Caco-2 (cell line): Measurements from ENCODE around the gene COL5A1. TPM values are rescaled to one million over a fixed set of nuclear protein-coding genes. Genes with fewer than 3 reads are reported as not detected.

ENCODE experiments used
- BruUV-seq: library from RNA; stranded (reverse); fragments of 400-500 nt; replicated peaks from 2 replicates; lab custom pipeline; 2021; lab: Mats Ljungman, UMichigan
- CTCF ChIA-PET: fragments of 300-600 bp; sonication (Branson Sonifier 250); formaldehyde crosslinking; loops from one replicate; lab custom pipeline; 2022; ENCODE audit warnings: antibody characterized with exemption; lab: Charles Lee
- POLR2A ChIA-PET: fragments of 300-600 bp; sonication (Branson Sonifier 250); formaldehyde crosslinking; loops from one replicate; lab custom pipeline; 2022; ENCODE audit warnings: antibody characterized with exemption; lab: Charles Lee
- DNase-seq, 2 experiments: peaks; one replicate each; pipeline versions ENCODE4 v3.0.0 to v3.0.0-alpha.2; 2020 to 2022
- H3K27me3 ChIP-seq: replicated peaks from 2 replicates; pipeline ENCODE4 v1.6.0; 2011; ENCODE audit warnings: low read length; ENCODE audit not compliant: control insufficient read depth, insufficient read depth
- H3K36me3 ChIP-seq: 2 replicates; pipeline ENCODE4 v1.5.1; 2011; ENCODE audit warnings: low read length; ENCODE audit not compliant: control insufficient read depth, insufficient read depth
- H3K4me1 ChIP-seq: fragments of 250-450 bp; sonication (Bioruptor Pico); 2 replicates; pipeline ENCODE4 v1.5.1; 2020; ENCODE audit warnings: mild to moderate bottlenecking
- H3K4me3 ChIP-seq: 2 replicates; pipeline ENCODE4 v1.5.1; 2011; ENCODE audit warnings: low read depth, mild to moderate bottlenecking, control low read depth, low read length
- H3K9me3 ChIP-seq: fragments of 250-450 bp; sonication (Bioruptor Pico); 2 replicates; pipeline ENCODE4 v1.5.1; 2020; ENCODE audit warnings: mild to moderate bottlenecking, moderate library complexity
- H3K27ac Mint-ChIP-seq: one replicate; pipeline ENCODE4 v1.8.0; 2022; ENCODE audit warnings: mixed read lengths; ENCODE audit not compliant: unreplicated experiment
- H3K27me3 Mint-ChIP-seq: one replicate; pipeline ENCODE4 v1.8.0; 2022; ENCODE audit warnings: mixed read lengths; ENCODE audit not compliant: insufficient read depth, unreplicated experiment
- H3K36me3 Mint-ChIP-seq: one replicate; pipeline ENCODE4 v1.8.0; 2022; ENCODE audit warnings: mild to moderate bottlenecking, mixed read lengths; ENCODE audit not compliant: insufficient read depth, unreplicated experiment
- H3K4me1 Mint-ChIP-seq: one replicate; pipeline ENCODE4 v1.8.0; 2022; ENCODE audit warnings: low read depth, mixed read lengths; ENCODE audit not compliant: unreplicated experiment
- H3K4me3 Mint-ChIP-seq: one replicate; pipeline ENCODE4 v1.8.0; 2022; ENCODE audit warnings: mild to moderate bottlenecking, moderate library complexity, mixed read lengths; ENCODE audit not compliant: unreplicated experiment
- H3K9me3 Mint-ChIP-seq: one replicate; pipeline ENCODE4 v1.8.0; 2022; ENCODE audit warnings: mixed read lengths; ENCODE audit not compliant: unreplicated experiment
- intact Hi-C: fragments of 100-400 bp; cut with micrococcal nuclease; formaldehyde crosslinking; loops from one replicate; pipeline ENCODE4 v1.10.0; 2022; ENCODE audit not compliant: unreplicated experiment
- total RNA-seq: library from RNA; stranded (reverse); gene quantifications from 2 replicates; pipeline ENCODE4 v1.2.3, GENCODE V29; 2022
- TF ChIP-seq, protein P1 (sequence below), 2 experiments: fragments of 200-600 bp in 1 of 2; IDR thresholded peaks; 1 replicate in 1 of 2; 2 replicates in 1 of 2; pipeline versions ENCODE4 v1.5.1 to v1.8.0; 2011 to 2022; ENCODE audit warnings: antibody characterized with exemption in 1 of 2, control low read depth in 1 of 2, inconsistent platforms in 1 of 2, low read depth in 1 of 2, low read length in 1 of 2, mild to moderate bottlenecking in 1 of 2, moderate library complexity in 1 of 2; ENCODE audit not compliant: insufficient read depth in 1 of 2, severe bottlenecking in 1 of 2, unreplicated experiment in 1 of 2

COL5A1 gene
- total RNA-seq, 1 experiment from 2014 or later: 4.8 TPM

DNA sequence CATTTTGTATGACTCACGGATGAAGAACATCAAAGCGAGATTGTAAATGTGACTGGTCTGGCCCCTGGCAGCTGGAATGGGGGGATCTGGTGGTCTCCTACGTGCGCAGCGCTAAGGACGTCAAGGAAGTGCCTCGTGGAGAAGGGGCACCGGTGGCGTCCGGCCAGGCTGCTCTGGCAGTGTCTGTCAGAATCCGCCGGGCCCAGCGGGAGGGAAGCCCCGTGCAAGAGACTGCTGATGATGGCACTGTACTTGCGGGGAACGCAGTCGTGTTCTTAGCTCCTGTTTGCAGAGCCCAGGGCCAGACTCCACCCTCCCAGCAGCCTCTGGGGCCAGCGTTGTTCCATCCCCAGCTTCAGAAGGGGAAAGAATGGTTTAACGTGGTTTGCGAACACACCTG is 75.5 kb downstream of the COL5A1 start:
- no peaks in the 10 kb centered on the region for H3K27me3 ChIP-seq
- BruUV-seq: no TSS peak
- TF ChIP-seq, protein P1, sequence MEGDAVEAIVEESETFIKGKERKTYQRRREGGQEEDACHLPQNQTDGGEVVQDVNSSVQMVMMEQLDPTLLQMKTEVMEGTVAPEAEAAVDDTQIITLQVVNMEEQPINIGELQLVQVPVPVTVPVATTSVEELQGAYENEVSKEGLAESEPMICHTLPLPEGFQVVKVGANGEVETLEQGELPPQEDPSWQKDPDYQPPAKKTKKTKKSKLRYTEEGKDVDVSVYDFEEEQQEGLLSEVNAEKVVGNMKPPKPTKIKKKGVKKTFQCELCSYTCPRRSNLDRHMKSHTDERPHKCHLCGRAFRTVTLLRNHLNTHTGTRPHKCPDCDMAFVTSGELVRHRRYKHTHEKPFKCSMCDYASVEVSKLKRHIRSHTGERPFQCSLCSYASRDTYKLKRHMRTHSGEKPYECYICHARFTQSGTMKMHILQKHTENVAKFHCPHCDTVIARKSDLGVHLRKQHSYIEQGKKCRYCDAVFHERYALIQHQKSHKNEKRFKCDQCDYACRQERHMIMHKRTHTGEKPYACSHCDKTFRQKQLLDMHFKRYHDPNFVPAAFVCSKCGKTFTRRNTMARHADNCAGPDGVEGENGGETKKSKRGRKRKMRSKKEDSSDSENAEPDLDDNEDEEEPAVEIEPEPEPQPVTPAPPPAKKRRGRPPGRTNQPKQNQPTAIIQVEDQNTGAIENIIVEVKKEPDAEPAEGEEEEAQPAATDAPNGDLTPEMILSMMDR (IDR thresholded peaks at IDR 0.05; ENCODE audit: insufficient read depth in 1 of 2, low read depth in 1 of 2, low read length in 1 of 2, severe bottlenecking in 1 of 2, unreplicated experiment in 1 of 2): no peak
- no peaks in the 10 kb centered on the region for H3K9me3 ChIP-seq
- Mint-ChIP-seq H3K27ac (no peak overlapping the region), H3K4me1 (no peaks in the 10 kb centered on the region), H3K36me3 (peaks cover 12% of the 10 kb centered on the region), H3K9me3 (peaks cover 14% of the 10 kb centered on the region), H3K4me3 (no peak overlapping the region), H3K27me3 (no peaks in the 10 kb centered on the region)
- intact Hi-C loops: no loop called here
- no peak overlapping the region for H3K4me3 ChIP-seq
- POLR2A ChIA-PET: no interaction called here
- CTCF ChIA-PET: interaction anchor here (0.6 kb wide), 1 partner anchor 22 kb away, joined by 3 read pairs; no protein-coding TSS in a partner anchor
- DNase-seq: no peak
- H3K4me1 ChIP-seq: peaks cover 6% of the 10 kb centered on the region; the same call in 1 of the 2 replicates
- H3K36me3 ChIP-seq: no peaks in the 10 kb centered on the region

DNA sequence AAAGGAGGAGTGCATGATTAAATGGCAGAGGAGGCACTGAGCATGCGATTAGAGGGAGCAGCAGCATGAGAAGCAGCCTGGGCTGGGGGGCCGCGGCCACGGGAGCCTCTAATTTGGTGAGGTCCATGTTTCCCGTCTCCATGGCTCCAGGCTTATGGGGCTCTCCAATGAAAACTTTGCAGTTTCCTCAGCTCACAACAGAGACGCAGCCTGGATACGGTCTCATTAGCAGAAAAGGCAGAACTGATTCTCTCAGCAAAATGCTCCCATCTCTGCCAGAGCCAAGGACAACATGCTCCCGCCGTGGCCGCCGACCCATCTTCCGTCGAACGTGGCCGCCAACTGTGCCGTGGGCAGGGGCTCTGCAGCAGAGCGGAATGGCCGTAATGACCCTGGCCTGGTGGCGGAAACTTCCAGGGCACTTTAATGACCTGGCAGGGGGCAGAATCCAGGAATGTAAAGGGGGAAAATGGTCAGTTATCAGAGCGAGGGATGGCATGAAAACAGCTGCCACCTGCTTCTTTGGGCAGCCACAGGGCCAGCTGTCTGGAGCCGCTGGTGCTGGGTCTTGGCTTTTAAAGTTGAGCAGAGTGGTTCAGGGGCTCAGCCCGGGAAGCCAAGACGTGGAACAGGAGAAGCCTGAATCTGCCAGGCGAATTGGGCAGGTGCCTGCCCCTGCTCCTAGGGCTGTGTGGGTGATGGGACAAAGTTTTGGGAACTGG is 76.5 kb downstream of the COL5A1 start:
- Histone ChIP-seq H3K36me3 (no peaks in the 10 kb centered on the region), H3K4me1 (peaks cover 6% of the 10 kb centered on the region; the same call in 1 of the 2 replicates), H3K27me3 (no peaks in the 10 kb centered on the region), H3K9me3 (no peaks in the 10 kb centered on the region), H3K4me3 (no peak overlapping the region)
- no TSS peak for BruUV-seq
- TF ChIP-seq, protein P1 (IDR thresholded peaks at IDR 0.05; ENCODE audit: insufficient read depth in 1 of 2, low read depth in 1 of 2, low read length in 1 of 2, severe bottlenecking in 1 of 2, unreplicated experiment in 1 of 2): no peak
- intact Hi-C loops: no loop called here
- no peak for DNase-seq
- Mint-ChIP-seq H3K9me3 (peaks cover 14% of the 10 kb centered on the region), H3K27ac (no peak overlapping the region), H3K4me3 (no peak overlapping the region), H3K4me1 (no peaks in the 10 kb centered on the region), H3K36me3 (peaks cover 12% of the 10 kb centered on the region), H3K27me3 (peaks cover 3% of the 10 kb centered on the region)
- ChIA-PET CTCF (no interaction called here), POLR2A (no interaction called here)

DNA sequence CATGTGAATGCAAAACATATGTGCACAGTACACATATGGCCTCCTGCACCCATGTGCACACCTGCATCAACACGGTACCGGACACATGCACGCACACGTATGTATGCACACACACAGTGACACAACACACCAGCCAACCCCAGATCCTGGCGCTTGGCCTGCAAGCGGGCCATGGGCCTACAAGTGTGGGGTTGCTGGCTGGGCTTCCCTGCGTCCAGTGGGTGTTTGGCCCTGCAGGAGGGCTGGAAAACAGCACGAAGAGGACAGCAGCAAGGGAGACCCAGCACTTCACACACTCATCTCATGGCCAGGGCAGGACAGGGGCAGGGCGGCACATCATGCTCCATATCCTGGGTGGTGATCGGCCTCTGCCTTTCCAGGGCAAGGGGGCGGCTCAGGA is 77.7 kb downstream of the COL5A1 start:
- POLR2A ChIA-PET: no interaction called here
- no TSS peak for BruUV-seq
- intact Hi-C loops: no loop called here
- DNase-seq: no peak
- Mint-ChIP-seq H3K4me1 (no peaks in the 10 kb centered on the region), H3K9me3 (peaks cover 4% of the 10 kb centered on the region), H3K27ac (no peak overlapping the region), H3K36me3 (peaks cover 8% of the 10 kb centered on the region), H3K4me3 (no peak overlapping the region), H3K27me3 (peaks cover 3% of the 10 kb centered on the region)
- CTCF ChIA-PET: no interaction called here
- TF ChIP-seq, protein P1 (IDR thresholded peaks at IDR 0.05; ENCODE audit: insufficient read depth in 1 of 2, low read depth in 1 of 2, low read length in 1 of 2, severe bottlenecking in 1 of 2, unreplicated experiment in 1 of 2): no peak
- H3K4me3 ChIP-seq: no peak overlapping the region
- H3K9me3 ChIP-seq: no peaks in the 10 kb centered on the region
- H3K36me3 ChIP-seq: no peaks in the 10 kb centered on the region
- peaks cover 6% of the 10 kb centered on the region; the same call in 1 of the 2 replicates for H3K4me1 ChIP-seq
- no peaks in the 10 kb centered on the region for H3K27me3 ChIP-seq
